GM12892 (cell line): ENCODE data around the gene RASGEF1C.

Source experiments
- POLR2A ChIP-seq: IDR thresholded peaks from 2 replicates; pipeline ENCODE4 v1.6.1; 2011; ENCODE audit warnings: low read depth, low read length, control low read depth
- POLR2AphosphoS5 ChIP-seq: IDR thresholded peaks from 2 replicates; pipeline ENCODE4 v1.6.1; 2011; ENCODE audit warnings: low read depth, low read length, control low read depth
- TAF1 ChIP-seq: IDR thresholded peaks from 2 replicates; pipeline ENCODE4 v1.6.1; 2011; ENCODE audit warnings: low read depth, mild to moderate bottlenecking, control low read depth, low read length, borderline replicate concordance

DNA sequence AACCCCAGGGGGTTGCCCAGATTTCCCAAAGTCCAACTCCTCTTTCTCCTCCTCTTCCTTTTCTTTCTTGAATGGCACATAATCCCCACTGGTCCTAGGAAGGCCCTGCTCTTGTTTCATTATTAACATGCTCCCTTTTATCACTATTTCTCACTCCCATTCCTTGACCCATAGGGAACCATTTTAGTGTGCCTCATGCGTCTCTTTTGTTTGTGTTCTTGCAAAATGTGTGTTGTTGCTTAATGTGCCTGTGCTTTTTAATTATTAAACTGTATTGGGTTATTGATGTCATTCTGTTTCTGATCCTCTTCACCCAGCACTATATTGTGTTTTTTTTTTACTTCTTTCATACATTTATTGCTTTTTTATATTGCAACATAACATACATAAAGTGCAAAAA lies 133.3 kb downstream of the RASGEF1C start:
- TF ChIP-seq TAF1, result no peak
- TF ChIP-seq POLR2AphosphoS5, result no peak
- no peak for TF ChIP-seq POLR2A
